Peyer's patch (tissue), 4 donors: ENCODE data around the gene CHST4. TPM values are rescaled to one million over a fixed set of nuclear protein-coding genes. Genes with fewer than 3 reads are reported as not detected.

ENCODE experiments used
- DNase-seq, 3 donors: peaks; one replicate each; pipeline ENCODE4 v3.0.0-alpha.2; 2017 to 2019
- H3K27ac ChIP-seq, 4 donors: fragments of 200-600 bp; sonication (generic); one replicate each; pipeline ENCODE4 v1.5.1; 2016 to 2019
- H3K27me3 ChIP-seq, 2 donors: fragments of 200-600 bp; sonication (generic); one replicate each; pipeline ENCODE4 v1.5.1; 2019
- H3K36me3 ChIP-seq, 3 donors: fragments of 200-600 bp; sonication (generic); one replicate each; pipeline ENCODE4 v1.5.1; 2016 to 2019
- H3K4me1 ChIP-seq, 4 donors: fragments of 200-600 bp; sonication (generic); one replicate each; pipeline ENCODE4 v1.5.1; 2016 to 2019
- H3K4me3 ChIP-seq, 4 donors: fragments of 200-600 bp; sonication (generic); 1 replicate in 3 of 4; 2 replicates in 1 of 4; pipeline ENCODE4 v1.5.1; 2016 to 2019; ENCODE audit warnings: mild to moderate bottlenecking in 1 of 4
- H3K9me3 ChIP-seq, 4 donors: fragments of 200-600 bp; sonication (generic); one replicate each; pipeline ENCODE4 v1.5.1; 2016 to 2019; ENCODE audit warnings: mild to moderate bottlenecking in 1 of 4
- CTCF ChIP-seq, 6 experiments: fragments of 450-650 bp in 4 of 6; fragments of 200-600 bp in 2 of 6; sonication (generic) in 1 of 6; IDR thresholded peaks; one replicate each; pipeline ENCODE4 v1.5.1; 2017 to 2019; ENCODE audit warnings: antibody characterized with exemption in 6 of 6, mild to moderate bottlenecking in 3 of 6, moderate library complexity in 1 of 6
- POLR2A ChIP-seq, 2 donors: fragments of 450-650 bp; IDR thresholded peaks; one replicate each; pipeline ENCODE4 v1.5.1; 2017; ENCODE audit warnings: antibody characterized with exemption in 2 of 2, mild to moderate bottlenecking in 2 of 2, moderate library complexity in 2 of 2
- total RNA-seq, 4 donors: library from RNA; depleted of rRNA; stranded (reverse); fragments of >200 nt; gene quantifications; one replicate each; pipeline ENCODE4 v1.1.0, GENCODE V29; 2016

CHST4 gene
- total RNA-seq, 4 donors from 2014 or later, result not detected

GRCh38 chr16:71504901-71505300 lies 21.3 kb upstream of the CHST4 start:
- DNase-seq, result no peak
- H3K4me3 ChIP-seq, result no peak overlapping the region
- no peaks in the 10 kb centered on the region for H3K9me3 ChIP-seq
- no peaks in the 10 kb centered on the region for H3K4me1 ChIP-seq
- H3K27ac ChIP-seq, result no peak overlapping the region
- H3K36me3 ChIP-seq, result no peaks in the 10 kb centered on the region
- no peak for TF ChIP-seq POLR2A (IDR thresholded peaks at IDR 0.05)
- no peaks in the 10 kb centered on the region for H3K27me3 ChIP-seq

GRCh38 chr16:71507061-71507460 lies 19.2 kb upstream of the CHST4 start:
- Histone ChIP-seq H3K27me3 (no peaks in the 10 kb centered on the region), H3K4me3 (no peak overlapping the region), H3K4me1 (no peaks in the 10 kb centered on the region), H3K27ac (no peak overlapping the region), H3K9me3 (no peaks in the 10 kb centered on the region), H3K36me3 (no peaks in the 10 kb centered on the region)
- TF ChIP-seq CTCF (IDR thresholded peaks at IDR 0.05) (no peak), POLR2A (IDR thresholded peaks at IDR 0.05) (no peak)
- no peak for DNase-seq

- H3K9me3 ChIP-seq, result no peaks in the 10 kb centered on the region
- TF ChIP-seq POLR2A (IDR thresholded peaks at IDR 0.05) (no peak), CTCF (IDR thresholded peaks at IDR 0.05) (no peak)
- H3K4me3 ChIP-seq, result no peak overlapping the region
- no peak for DNase-seq
- H3K27me3 ChIP-seq, result no peaks in the 10 kb centered on the region
- no peak overlapping the region for H3K27ac ChIP-seq
- no peaks in the 10 kb centered on the region for H3K36me3 ChIP-seq
- H3K4me1 ChIP-seq, result no peaks in the 10 kb centered on the region
Measured at GRCh38 chr16:71513302-71513701, 12.9 kb upstream of the CHST4 start.

GRCh38 chr16:71514476-71514875 lies 11.8 kb upstream of the CHST4 start:
- Histone ChIP-seq H3K27ac (no peak overlapping the region), H3K4me1 (no peaks in the 10 kb centered on the region), H3K9me3 (no peaks in the 10 kb centered on the region), H3K27me3 (no peaks in the 10 kb centered on the region), H3K4me3 (no peak overlapping the region), H3K36me3 (no peaks in the 10 kb centered on the region)
- no peak for DNase-seq
- TF ChIP-seq CTCF (IDR thresholded peaks at IDR 0.05) (no peak), POLR2A (IDR thresholded peaks at IDR 0.05) (no peak)

GRCh38 chr16:71515026-71515425 lies 11.2 kb upstream of the CHST4 start:
- H3K36me3 ChIP-seq, result no peaks in the 10 kb centered on the region
- no peaks in the 10 kb centered on the region for H3K27me3 ChIP-seq
- no peaks in the 10 kb centered on the region for H3K9me3 ChIP-seq
- no peak overlapping the region for H3K4me3 ChIP-seq
- no peaks in the 10 kb centered on the region for H3K4me1 ChIP-seq
- no peak for DNase-seq
- H3K27ac ChIP-seq, result no peak overlapping the region
- TF ChIP-seq CTCF (IDR thresholded peaks at IDR 0.05) (no peak), POLR2A (IDR thresholded peaks at IDR 0.05) (no peak)

- Histone ChIP-seq H3K36me3 (no peaks in the 10 kb centered on the region), H3K4me3 (no peak overlapping the region), H3K27me3 (no peaks in the 10 kb centered on the region), H3K4me1 (no peaks in the 10 kb centered on the region), H3K27ac (no peak overlapping the region), H3K9me3 (no peaks in the 10 kb centered on the region)
- no peak for TF ChIP-seq CTCF (IDR thresholded peaks at IDR 0.05)
- no peak for TF ChIP-seq POLR2A (IDR thresholded peaks at IDR 0.05)
- no peak for DNase-seq
Measured at GRCh38 chr16:71520550-71520949, 5.7 kb upstream of the CHST4 start.
